Activated T-helper 2 cell treated with anti-CD3 and anti-CD28 coated beads, Interferon-gamma antibody, Interleukin-2, Interleukin-4, amounts not matched to agents 10 μg/mL and 5 μg/mL and 100 μg/mL, durations not matched to agents 14 hours and 24 hours and 36 hours (primary cell): Measurements from ENCODE around the gene ACSL5. TPM values are rescaled to one million over a fixed set of nuclear protein-coding genes. Genes with fewer than 3 reads are reported as not detected.

Source experiments
- DNase-seq: peaks from one replicate; pipeline ENCODE4 v3.0.0; 2021; ENCODE audit warnings: low spot score
- H3K27ac Mint-ChIP-seq: one replicate; pipeline ENCODE4 v1.8.0; 2021; ENCODE audit warnings: mixed read lengths
- H3K27me3 Mint-ChIP-seq: one replicate; pipeline ENCODE4 v1.8.0; 2021; ENCODE audit warnings: low read depth, mixed read lengths
- H3K36me3 Mint-ChIP-seq: one replicate; pipeline ENCODE4 v1.8.0; 2021; ENCODE audit warnings: low read depth, mixed read lengths
- H3K4me1 Mint-ChIP-seq: one replicate; pipeline ENCODE4 v1.8.0; 2021; ENCODE audit warnings: low read depth, mixed read lengths
- H3K4me3 Mint-ChIP-seq: one replicate; pipeline ENCODE4 v1.8.0; 2021; ENCODE audit warnings: low read depth, mild to moderate bottlenecking, moderate library complexity, mixed read lengths
- H3K9me3 Mint-ChIP-seq: one replicate; pipeline ENCODE4 v1.8.0; 2021; ENCODE audit warnings: mixed read lengths
- intact Hi-C: fragments of 100-400 bp; cut with micrococcal nuclease; formaldehyde crosslinking; loops from one replicate; pipeline ENCODE4 v1.15.1; 2023
- total RNA-seq: library from RNA; stranded (reverse); gene quantifications from 2 replicates; pipeline ENCODE4 v1.2.3, GENCODE V29; 2022

The ACSL5 gene
- total RNA-seq, 1 donor from 2014 or later, result 45.9 TPM

DNA sequence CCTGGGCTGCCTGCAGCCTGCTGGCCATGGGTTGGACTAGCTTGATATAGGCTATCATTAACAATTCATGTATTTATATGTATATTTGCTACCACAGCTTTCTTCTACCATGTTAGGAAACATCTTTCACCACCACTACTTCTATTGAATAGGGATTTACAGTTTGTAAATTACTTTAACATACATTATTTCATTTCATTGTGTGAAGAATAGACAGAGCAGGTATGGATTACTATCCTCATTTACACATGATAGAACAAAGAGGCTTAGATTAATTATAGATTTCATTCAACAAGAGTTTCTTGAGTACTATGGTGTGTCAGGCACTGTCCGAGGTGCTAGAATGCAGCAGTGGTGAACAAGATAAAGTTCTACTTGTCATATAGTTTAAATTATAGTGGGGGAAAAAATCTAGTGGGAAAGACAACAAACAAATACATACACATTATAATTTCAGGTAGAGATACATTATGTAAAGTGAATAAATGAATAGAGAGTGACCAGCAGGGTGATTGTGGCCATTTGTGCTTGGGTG lies 93.7 kb downstream of the ACSL5 start:
- no peaks in the 10 kb centered on the region for H3K9me3 Mint-ChIP-seq
- no peaks in the 10 kb centered on the region for H3K27me3 Mint-ChIP-seq
- no peak overlapping the region for H3K4me3 Mint-ChIP-seq
- peaks cover 44% of the 10 kb centered on the region for H3K36me3 Mint-ChIP-seq
- no peak overlapping the region for H3K27ac Mint-ChIP-seq
- intact Hi-C loops, result no loop called here
- no peak for DNase-seq
- peaks cover 7% of the 10 kb centered on the region for H3K4me1 Mint-ChIP-seq

DNA sequence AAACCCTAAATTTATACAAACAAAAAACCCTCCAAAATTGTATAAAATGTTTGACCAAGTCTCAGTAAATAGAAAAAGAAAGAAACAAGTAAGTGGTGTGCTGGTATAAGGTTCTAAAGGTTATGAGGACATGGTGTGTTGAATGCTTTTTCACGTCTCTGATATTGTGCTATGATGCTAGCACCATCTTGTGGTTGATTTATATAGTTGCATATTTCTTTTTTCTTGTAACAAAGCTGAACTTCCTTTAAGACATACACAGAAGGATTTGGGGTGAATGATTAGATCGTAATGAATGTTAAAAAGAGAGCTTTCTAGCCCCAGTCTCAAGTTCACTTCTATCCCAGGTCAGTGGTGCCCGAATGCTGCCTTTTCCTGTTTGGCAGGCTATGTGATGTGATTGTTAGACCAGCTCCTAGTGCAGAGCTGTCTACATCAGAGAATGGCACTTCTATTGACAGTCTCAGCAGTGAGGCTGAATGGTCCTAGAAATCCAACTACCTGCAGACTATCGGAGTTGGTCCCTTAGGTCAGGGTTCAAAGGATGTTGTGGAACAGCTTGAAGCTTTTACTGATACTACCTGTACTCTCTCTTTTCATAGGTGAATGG lies 98.1 kb downstream of the ACSL5 start:
- no peaks in the 10 kb centered on the region for H3K27me3 Mint-ChIP-seq
- no peak overlapping the region for H3K27ac Mint-ChIP-seq
- no peaks in the 10 kb centered on the region for H3K9me3 Mint-ChIP-seq
- peaks cover 10% of the 10 kb centered on the region for H3K36me3 Mint-ChIP-seq
- peaks cover 4% of the 10 kb centered on the region for H3K4me1 Mint-ChIP-seq
- intact Hi-C loops, result loop anchor here (1.0 to 10.0 kb wide), 4 partner anchors 25 to 633 kb away; partner anchors contain the start of genes VTI1A and ZDHHC6
- no peak for DNase-seq
- no peak overlapping the region for H3K4me3 Mint-ChIP-seq

DNA sequence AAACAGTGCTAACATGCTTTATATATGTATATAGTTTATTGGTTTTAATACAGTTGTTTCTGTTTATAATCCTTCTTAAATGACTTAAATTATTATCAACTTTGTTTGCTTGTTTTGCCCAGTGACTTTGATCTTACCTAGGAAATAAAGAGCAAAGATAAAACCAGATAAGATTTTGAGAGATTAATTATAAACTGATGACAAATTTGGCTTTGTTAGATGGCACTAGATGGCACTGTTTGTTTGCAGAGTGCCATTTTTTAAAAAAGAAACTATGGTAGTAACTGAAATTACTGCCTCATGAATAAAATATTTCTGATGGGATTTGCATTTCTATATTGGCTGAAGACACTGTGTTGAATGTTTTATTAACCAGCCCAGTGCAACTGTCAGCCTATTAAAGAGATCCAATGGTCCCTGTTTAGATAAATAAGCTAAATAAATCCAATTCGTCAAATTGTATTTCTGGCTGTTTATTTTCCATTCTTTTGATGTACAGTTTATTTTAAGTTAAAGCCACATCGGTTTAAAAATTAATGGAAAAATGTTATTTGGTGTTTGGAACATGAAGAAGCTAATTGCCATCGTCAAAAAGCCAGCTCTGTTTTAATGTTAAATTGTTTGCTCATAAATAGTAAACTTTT lies 101.8 kb downstream of the ACSL5 start:
- Mint-ChIP-seq H3K4me1 (peaks cover 4% of the 10 kb centered on the region), H3K9me3 (no peaks in the 10 kb centered on the region), H3K27ac (no peak overlapping the region), H3K27me3 (no peaks in the 10 kb centered on the region), H3K36me3 (no peaks in the 10 kb centered on the region), H3K4me3 (no peak overlapping the region)
- intact Hi-C loops, result loop anchor here (10.0 kb wide), 1 partner anchor 629 kb away; no protein-coding TSS in a partner anchor
- no peak for DNase-seq

Other genes with a start within 250 kb of the ACSL5 start
- 7.3 and 7.7 TPM in 2 replicates for gene GPAM, start 190.4 kb upstream of the ACSL5 start, total RNA-seq
- not detected in 2 replicates for gene TECTB, start 90.7 kb upstream of the ACSL5 start, total RNA-seq
- 42.9 and 43.2 TPM in 2 replicates for gene ZDHHC6, start 72.8 kb downstream of the ACSL5 start, total RNA-seq
- 33.6 and 39.5 TPM in 2 replicates for gene VTI1A, start 73.1 kb downstream of the ACSL5 start, total RNA-seq